Measurements from ENCODE around the gene HDGFL2. TPM values are rescaled to one million over a fixed set of nuclear protein-coding genes. Genes with fewer than 3 reads are reported as not detected.

Gene HDGFL2
- total and polyA plus RNA-seq, 8 donors, result 30.9 to 87.4 (median 73.1) TPM

- Histone ChIP-seq H3K4me1 (peaks cover 4 to 82% of the 10 kb centered on the region in 2 donors), H3K27ac (peak overlapping the region in 1 of 2 donors; percentile 90), H3K36me3 (no peaks in the 10 kb centered on the region), H3K27me3 (peaks cover 0 to 41% of the 10 kb centered on the region in 2 donors), H3K9me3 (peaks cover 0 to 5% of the 10 kb centered on the region in 2 donors), H3K4me3 (peak overlapping the region in 1 of 2 donors; percentile 40)
- DNase-seq (no peak), ATAC-seq (no peak)
- intact Hi-C loops (cut with DNase I), result no loop called here
- TF ChIP-seq CTCF (IDR thresholded peaks at IDR 0.05), result no peak
These were observed 66.0 kb downstream of the HDGFL2 start for GRCh38 chr19:4537953-4538600.

- intact Hi-C loops (cut with DNase I), result no loop called here
- peak overlapping the region in 1 of 2 donors; percentile 40 for H3K4me3 ChIP-seq
- peaks cover 0 to 40% of the 10 kb centered on the region in 2 donors for H3K27me3 ChIP-seq
- peaks cover 0 to 5% of the 10 kb centered on the region in 2 donors for H3K9me3 ChIP-seq
- TF ChIP-seq CTCF (IDR thresholded peaks at IDR 0.05), result no peak
- no peaks in the 10 kb centered on the region for H3K36me3 ChIP-seq
- ATAC-seq (no peak), DNase-seq (no peak)
- H3K4me1 ChIP-seq, result peaks cover 4 to 87% of the 10 kb centered on the region in 2 donors
- H3K27ac ChIP-seq, result peak overlapping the region in 1 of 2 donors; percentile 90
These were observed 66.5 kb downstream of the HDGFL2 start for GRCh38 chr19:4538601-4538954.

- peaks cover 0 to 40% of the 10 kb centered on the region in 2 donors for H3K27me3 ChIP-seq
- no peak for TF ChIP-seq CTCF (IDR thresholded peaks at IDR 0.05)
- peaks cover 4 to 91% of the 10 kb centered on the region in 2 donors for H3K4me1 ChIP-seq
- peaks cover 0 to 5% of the 10 kb centered on the region in 2 donors for H3K9me3 ChIP-seq
- H3K27ac ChIP-seq, result peak overlapping the region in 1 of 2 donors; percentile 90
- H3K36me3 ChIP-seq, result peaks cover 0 to 4% of the 10 kb centered on the region in 2 donors
- ATAC-seq, result no peak
- no peak for DNase-seq
- intact Hi-C loops (cut with DNase I), result no loop called here
- H3K4me3 ChIP-seq, result peak overlapping the region in 1 of 2 donors; percentile 40
These were observed 67.1 kb downstream of the HDGFL2 start for GRCh38 chr19:4539169-4539692.

DNA sequence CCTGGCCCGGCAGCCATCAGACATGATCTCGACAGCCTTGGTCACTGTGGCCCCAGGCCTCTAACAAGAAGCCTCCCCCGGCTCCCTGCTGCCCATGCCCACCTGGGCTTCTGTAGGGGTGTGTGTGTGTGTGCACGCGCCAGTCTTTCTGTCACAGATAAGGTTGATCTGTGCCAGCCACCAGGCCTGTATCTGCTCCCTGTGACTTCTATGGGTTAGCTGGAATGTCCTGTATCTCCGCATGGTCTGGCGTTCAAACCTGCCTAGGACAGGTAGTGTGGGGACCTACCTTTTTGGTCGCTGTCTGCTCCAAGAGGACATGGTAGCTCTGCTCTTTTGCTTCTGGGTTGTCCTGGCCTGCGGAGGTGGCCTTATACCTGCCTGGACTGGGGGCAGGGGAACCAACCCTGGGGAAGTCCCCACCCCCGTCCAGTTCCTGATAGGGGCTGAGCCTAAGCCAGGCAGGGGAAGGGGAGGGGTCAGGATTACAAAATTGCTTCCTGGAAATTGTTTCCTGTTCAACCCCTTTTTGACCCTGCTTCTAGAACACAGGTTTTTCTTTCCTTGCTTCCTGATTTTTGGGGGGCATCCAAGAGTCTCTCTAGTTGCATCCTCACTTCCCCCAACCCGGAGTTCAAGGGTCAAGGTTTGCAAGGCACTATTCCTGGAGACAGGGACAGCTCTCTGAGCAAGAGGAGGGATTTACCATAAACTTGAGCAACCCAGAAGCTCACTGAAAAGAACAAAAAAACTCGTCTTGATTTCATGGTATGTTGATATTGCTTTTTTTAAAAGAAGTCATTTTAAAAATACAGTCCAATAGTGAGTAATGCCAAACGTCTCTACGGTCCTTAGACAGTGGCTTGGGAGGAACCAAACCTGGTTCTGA, 67.8 kb downstream of the HDGFL2 start, which contains the start of gene LRG1:
LRG1 (minus strand) TSS at position 344 of the 889 bp plus-strand sequence; CDS start at position 321, 23 bp downstream.
- TF ChIP-seq CTCF (IDR thresholded peaks at IDR 0.05), result no peak
- intact Hi-C loops (cut with DNase I), result no loop called here
- peak in 3 of 4 donors; percentile 30 to 90 (median 88) for DNase-seq

More for the DNA sequence above, 67.8 kb downstream of the HDGFL2 start, which contains the start of gene LRG1:
- peak; percentile 92 for ATAC-seq
- H3K36me3 ChIP-seq, result peaks cover 0 to 10% of the 10 kb centered on the region in 2 donors
- H3K4me1 ChIP-seq, result peaks cover 4 to 86% of the 10 kb centered on the region in 2 donors
- H3K4me3 ChIP-seq, result peak within 1 kb of the TSS in 1 of 2 donors; percentile 40
- peaks cover 0 to 33% of the 10 kb centered on the region in 2 donors for H3K27me3 ChIP-seq
- H3K9me3 ChIP-seq, result peaks cover 0 to 5% of the 10 kb centered on the region in 2 donors
- peak within 1 kb of the TSS; percentile 65 to 90 for H3K27ac ChIP-seq
